ENCODE data around the gene ZFR2.

Gene ZFR2

GRCh38 chr19:3810708-3811355 is 58.0 kb downstream of the ZFR2 start:
- in situ Hi-C loops (cut with MboI; ENCODE audit: low sequenced_read_pairs, unreplicated experiment), result no loop called here
- no peak for TF ChIP-seq CTCF (IDR thresholded peaks at IDR 0.05; ENCODE audit: borderline replicate concordance, control extremely low read depth, extremely low read depth, insufficient read depth, missing control alignments)
- no peak for DNase-seq (ENCODE audit: low spot score)

GRCh38 chr19:3809881-3810707 is 58.7 kb downstream of the ZFR2 start:
- no peak for TF ChIP-seq CTCF (IDR thresholded peaks at IDR 0.05; ENCODE audit: borderline replicate concordance, control extremely low read depth, extremely low read depth, insufficient read depth, missing control alignments)
- in situ Hi-C loops (cut with MboI; ENCODE audit: low sequenced_read_pairs, unreplicated experiment), result no loop called here
- peak; percentile 71 for DNase-seq (ENCODE audit: low spot score)

GRCh38 chr19:3808420-3809143 is 60.3 kb downstream of the ZFR2 start:
- in situ Hi-C loops (cut with MboI; ENCODE audit: low sequenced_read_pairs, unreplicated experiment), result no loop called here
- DNase-seq (ENCODE audit: low spot score), result no peak
- TF ChIP-seq CTCF (IDR thresholded peaks at IDR 0.05; ENCODE audit: borderline replicate concordance, control extremely low read depth, extremely low read depth, insufficient read depth, missing control alignments), result no peak

GRCh38 chr19:3807574-3808354 is 61.1 kb downstream of the ZFR2 start:
- no peak for TF ChIP-seq CTCF (IDR thresholded peaks at IDR 0.05; ENCODE audit: borderline replicate concordance, control extremely low read depth, extremely low read depth, insufficient read depth, missing control alignments)
- in situ Hi-C loops (cut with MboI; ENCODE audit: low sequenced_read_pairs, unreplicated experiment), result no loop called here
- no peak for DNase-seq (ENCODE audit: low spot score)

GRCh38 chr19:3807131-3807480 is 61.7 kb downstream of the ZFR2 start:
- in situ Hi-C loops (cut with MboI; ENCODE audit: low sequenced_read_pairs, unreplicated experiment), result no loop called here
- no peak for TF ChIP-seq CTCF (IDR thresholded peaks at IDR 0.05; ENCODE audit: borderline replicate concordance, control extremely low read depth, extremely low read depth, insufficient read depth, missing control alignments)
- no peak for DNase-seq (ENCODE audit: low spot score)

GRCh38 chr19:3805859-3806258 is 63.0 kb downstream of the ZFR2 start:
- no peak for TF ChIP-seq CTCF (IDR thresholded peaks at IDR 0.05; ENCODE audit: borderline replicate concordance, control extremely low read depth, extremely low read depth, insufficient read depth, missing control alignments)

More at GRCh38 chr19:3805859-3806258, 63.0 kb downstream of the ZFR2 start:
- DNase-seq (ENCODE audit: low spot score), result no peak
- in situ Hi-C loops (cut with MboI; ENCODE audit: low sequenced_read_pairs, unreplicated experiment), result no loop called here
